Effector memory CD4-positive, alpha-beta T cell (primary cell): ENCODE results near the gene ZNF609.

Experiments used
- DNase-seq, 3 donors: peaks; one replicate each; pipeline ENCODE4 v3.0.0-alpha.2; 2020
- H3K27ac ChIP-seq: 2 replicates; pipeline ENCODE4 v1.7.0; 2013; ENCODE audit warnings: mild to moderate bottlenecking, low read length, moderate library complexity; ENCODE audit not compliant: insufficient read depth, poor library complexity, severe bottlenecking
- H3K27me3 ChIP-seq: replicated peaks from 2 replicates; pipeline ENCODE4 v1.7.0; 2013; ENCODE audit warnings: mild to moderate bottlenecking, low read length; ENCODE audit not compliant: insufficient read depth, control insufficient read depth, poor library complexity, severe bottlenecking
- H3K36me3 ChIP-seq: 2 replicates; pipeline ENCODE4 v1.7.0; 2013; ENCODE audit warnings: mild to moderate bottlenecking, low read length, moderate library complexity; ENCODE audit not compliant: control insufficient read depth, insufficient read depth
- H3K4me1 ChIP-seq: 2 replicates; pipeline ENCODE4 v1.7.0; 2013; ENCODE audit warnings: low read length, mild to moderate bottlenecking; ENCODE audit not compliant: control insufficient read depth, insufficient read depth, poor library complexity, severe bottlenecking
- H3K4me3 ChIP-seq: 2 replicates; pipeline ENCODE4 v1.7.0; 2013; ENCODE audit warnings: low read length, low read depth, mild to moderate bottlenecking; ENCODE audit not compliant: insufficient read depth, poor library complexity, severe bottlenecking
- H3K9me3 ChIP-seq: 2 replicates; pipeline ENCODE4 v1.7.0; 2013; ENCODE audit warnings: mild to moderate bottlenecking, low read length, moderate library complexity; ENCODE audit not compliant: control insufficient read depth

Gene ZNF609

DNA sequence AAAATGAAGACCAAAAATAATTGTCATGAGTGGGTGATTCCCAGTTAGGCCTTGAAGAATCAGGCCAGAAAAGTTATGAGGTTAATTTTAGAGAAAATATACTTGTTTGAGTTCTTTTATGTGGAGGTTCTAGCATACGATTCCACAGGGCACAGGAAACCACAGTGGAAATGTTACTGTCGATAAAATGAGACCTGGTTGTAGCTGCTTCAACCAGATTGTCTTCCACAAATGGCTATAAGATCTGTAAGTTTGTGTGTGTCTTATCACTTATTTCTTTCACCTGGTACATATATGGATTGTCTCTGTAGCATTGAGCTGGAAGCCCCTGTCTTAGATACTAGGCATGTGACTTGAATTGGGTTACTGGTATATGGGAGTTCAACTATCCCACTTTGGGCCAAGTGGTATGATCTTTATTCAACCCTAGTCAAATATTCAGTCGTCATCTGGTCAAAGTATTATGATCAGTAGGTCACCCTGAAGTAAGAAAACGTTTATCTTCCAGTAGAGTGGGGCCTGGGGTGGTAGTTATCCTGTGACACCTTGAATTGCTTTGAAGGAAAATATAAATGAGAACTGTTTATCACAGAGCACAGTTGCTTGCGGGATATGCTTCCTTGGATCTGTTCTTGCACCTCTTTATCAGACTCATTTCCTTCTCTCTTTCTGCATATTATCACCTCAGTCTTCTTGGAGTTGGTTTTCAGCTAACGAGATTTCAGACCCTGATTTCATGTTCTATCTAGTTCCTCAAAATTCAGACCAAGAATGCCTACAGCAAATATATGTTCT lies 21.5 kb upstream of the ZNF609 start:
- H3K9me3 ChIP-seq = no peaks in the 10 kb centered on the region
- H3K27ac ChIP-seq = no peak overlapping the region
- no peaks in the 10 kb centered on the region for H3K36me3 ChIP-seq
- H3K4me1 ChIP-seq = peaks cover 8% of the 10 kb centered on the region
- no peaks in the 10 kb centered on the region for H3K27me3 ChIP-seq
- H3K4me3 ChIP-seq = no peak overlapping the region
- no peak for DNase-seq

DNA sequence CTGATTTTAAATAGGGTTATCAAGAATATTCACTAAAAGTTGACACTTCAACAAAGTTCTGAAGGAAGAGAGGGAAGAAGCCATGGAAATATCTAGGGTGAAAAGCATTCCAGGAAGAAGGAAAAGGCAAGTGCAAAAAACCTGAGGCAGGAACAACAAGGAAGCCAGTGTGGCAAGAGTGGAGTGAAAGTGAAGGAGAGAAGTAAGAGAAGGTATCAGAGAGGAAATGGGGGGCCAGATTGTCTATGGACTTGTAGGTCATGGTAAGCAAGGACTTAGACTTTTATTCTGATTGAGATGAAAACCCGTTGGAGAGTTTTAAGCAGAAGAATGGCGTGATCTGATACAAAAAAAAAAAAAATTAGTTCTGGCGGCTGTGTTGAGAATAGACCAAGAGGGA lies 18.5 kb upstream of the ZNF609 start:
- DNase-seq = no peak
- peaks cover 13% of the 10 kb centered on the region for H3K4me1 ChIP-seq

DNA sequence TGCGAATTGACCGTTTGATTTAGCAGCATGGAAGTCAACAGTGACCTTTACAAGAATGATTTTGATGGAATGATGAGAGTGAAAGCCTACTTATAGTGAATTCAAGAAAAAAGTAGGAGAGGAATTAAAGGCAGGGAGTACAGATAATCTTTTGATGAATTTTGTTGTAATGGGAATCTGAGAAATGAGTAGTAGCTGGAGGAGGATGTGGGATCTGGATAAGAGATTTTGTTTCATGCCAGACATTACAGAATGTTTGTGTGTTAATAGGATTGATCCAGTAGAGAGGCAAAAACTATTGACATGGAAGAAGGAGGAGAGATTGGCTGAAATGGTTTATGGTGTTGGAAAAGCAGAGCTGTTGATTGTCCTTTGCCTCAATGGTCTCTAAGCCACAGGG lies 17.4 kb upstream of the ZNF609 start:
- Histone ChIP-seq H3K27me3 (no peaks in the 10 kb centered on the region), H3K27ac (no peak overlapping the region), H3K4me1 (peaks cover 13% of the 10 kb centered on the region), H3K9me3 (no peaks in the 10 kb centered on the region), H3K36me3 (no peaks in the 10 kb centered on the region), H3K4me3 (no peak overlapping the region)
- no peak for DNase-seq

More for the DNA sequence above, 18.5 kb upstream of the ZNF609 start:
- no peaks in the 10 kb centered on the region for H3K36me3 ChIP-seq
- H3K27ac ChIP-seq = no peak overlapping the region
- H3K4me3 ChIP-seq = no peak overlapping the region
- no peaks in the 10 kb centered on the region for H3K9me3 ChIP-seq
- H3K27me3 ChIP-seq = no peaks in the 10 kb centered on the region

DNA sequence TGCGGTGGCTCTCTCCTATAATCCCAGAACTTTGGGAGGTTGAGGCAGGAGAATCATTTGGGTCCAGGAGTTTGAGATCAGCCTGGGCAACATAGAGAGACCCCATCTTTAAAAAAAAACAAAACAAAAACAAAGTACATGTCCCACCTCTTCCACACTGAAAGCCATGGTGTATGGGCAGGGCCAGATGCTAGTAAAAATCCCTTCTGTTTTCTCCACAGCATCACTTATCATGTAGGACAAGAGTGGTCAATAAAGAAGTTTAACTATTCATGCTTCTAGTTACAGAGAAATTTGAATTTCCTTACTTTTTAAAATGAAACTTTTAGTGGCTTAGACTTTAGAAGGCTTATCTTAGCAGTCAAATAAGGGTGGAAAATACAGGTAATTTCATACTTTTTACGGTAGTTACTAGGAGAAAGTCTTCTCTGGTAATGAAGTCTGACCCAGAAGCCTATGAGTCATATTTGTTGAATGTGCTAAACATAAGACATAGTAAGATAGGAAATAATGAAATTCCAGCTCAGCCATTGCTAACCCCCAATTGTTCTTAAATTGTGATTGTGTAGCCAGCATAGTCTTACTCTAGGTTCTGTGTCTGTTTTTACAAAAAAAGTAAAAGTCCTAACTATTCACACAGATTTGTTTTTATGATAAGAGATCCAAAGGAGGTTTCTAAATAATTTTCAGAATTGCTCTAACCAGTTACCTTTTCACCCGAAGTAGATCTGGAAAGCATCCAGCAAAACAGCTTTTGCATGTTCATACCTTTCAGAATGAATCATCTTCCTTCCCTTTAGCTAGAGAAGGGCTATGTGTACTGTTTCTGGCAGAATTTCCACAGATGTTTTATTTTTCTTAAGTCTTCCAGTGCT lies 16.4 kb upstream of the ZNF609 start:
- no peaks in the 10 kb centered on the region for H3K9me3 ChIP-seq
- H3K27ac ChIP-seq = peak overlapping the region; percentile 10
- H3K4me3 ChIP-seq = no peak overlapping the region
- no peaks in the 10 kb centered on the region for H3K27me3 ChIP-seq
- no peaks in the 10 kb centered on the region for H3K36me3 ChIP-seq
- H3K4me1 ChIP-seq = peaks cover 10% of the 10 kb centered on the region
- no peak for DNase-seq

DNA sequence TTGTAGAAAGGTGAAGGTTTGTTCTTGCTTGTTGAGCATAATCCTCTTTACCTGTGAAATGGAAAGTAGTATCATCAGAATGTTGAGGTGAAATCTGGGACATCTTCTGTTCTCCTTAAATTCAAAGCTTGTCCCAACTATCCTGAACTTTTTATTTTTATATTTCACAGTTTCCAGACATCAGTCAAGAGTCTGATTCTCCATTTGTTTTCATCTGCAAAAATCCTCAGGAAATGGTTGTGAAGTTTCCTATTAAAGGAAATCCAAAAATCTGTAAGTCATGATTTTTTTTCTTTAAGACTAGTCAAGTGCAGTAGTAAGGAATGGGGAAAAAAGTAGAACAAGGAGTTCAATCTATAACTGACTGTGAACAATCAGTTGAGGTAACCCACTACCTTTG lies 15.5 kb upstream of the ZNF609 start:
- Histone ChIP-seq H3K4me3 (no peak overlapping the region), H3K27me3 (no peaks in the 10 kb centered on the region), H3K4me1 (peaks cover 9% of the 10 kb centered on the region), H3K9me3 (no peaks in the 10 kb centered on the region), H3K27ac (no peak overlapping the region), H3K36me3 (no peaks in the 10 kb centered on the region)
- DNase-seq = no peak

DNA sequence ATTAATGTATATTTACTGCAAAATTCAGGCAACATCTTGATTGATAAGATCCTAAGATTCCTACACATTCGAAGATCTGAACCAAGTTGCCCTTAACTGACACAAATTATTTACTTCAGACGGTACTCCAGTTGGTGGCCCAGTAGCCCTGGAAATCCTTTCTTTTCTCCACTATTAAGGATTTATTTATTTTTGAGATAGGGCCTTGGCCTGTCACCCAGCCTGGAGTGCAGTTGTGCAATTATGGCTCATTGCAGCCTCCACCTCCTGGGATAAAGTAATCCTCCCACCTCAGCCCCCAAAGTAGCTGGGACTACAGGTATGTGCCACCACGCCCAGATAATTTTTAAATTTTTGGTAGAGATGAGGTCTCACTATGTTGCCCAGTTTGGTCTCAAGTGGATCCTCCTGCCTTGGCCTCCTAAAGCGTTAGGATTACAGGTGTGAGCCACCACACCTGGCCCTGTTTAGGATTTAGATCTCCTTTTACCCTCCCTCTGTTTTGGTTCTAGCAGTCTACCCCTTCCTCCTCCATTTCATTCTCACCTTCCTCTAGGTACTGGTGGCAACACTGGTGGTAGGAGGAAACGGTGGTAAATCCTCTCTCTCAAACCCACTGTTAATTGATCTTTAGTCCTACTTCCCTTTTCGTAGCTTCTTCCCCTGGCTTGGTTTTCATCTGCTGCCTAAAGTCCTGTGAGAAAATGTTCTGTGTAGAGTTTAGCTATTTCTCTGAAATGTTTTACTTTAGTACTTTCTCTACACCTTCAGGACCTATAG lies 12.7 kb upstream of the ZNF609 start:
- Histone ChIP-seq H3K4me3 (no peak overlapping the region), H3K4me1 (peaks cover 9% of the 10 kb centered on the region), H3K9me3 (no peaks in the 10 kb centered on the region), H3K27ac (no peak overlapping the region), H3K27me3 (no peaks in the 10 kb centered on the region), H3K36me3 (no peaks in the 10 kb centered on the region)
- no peak for DNase-seq

DNA sequence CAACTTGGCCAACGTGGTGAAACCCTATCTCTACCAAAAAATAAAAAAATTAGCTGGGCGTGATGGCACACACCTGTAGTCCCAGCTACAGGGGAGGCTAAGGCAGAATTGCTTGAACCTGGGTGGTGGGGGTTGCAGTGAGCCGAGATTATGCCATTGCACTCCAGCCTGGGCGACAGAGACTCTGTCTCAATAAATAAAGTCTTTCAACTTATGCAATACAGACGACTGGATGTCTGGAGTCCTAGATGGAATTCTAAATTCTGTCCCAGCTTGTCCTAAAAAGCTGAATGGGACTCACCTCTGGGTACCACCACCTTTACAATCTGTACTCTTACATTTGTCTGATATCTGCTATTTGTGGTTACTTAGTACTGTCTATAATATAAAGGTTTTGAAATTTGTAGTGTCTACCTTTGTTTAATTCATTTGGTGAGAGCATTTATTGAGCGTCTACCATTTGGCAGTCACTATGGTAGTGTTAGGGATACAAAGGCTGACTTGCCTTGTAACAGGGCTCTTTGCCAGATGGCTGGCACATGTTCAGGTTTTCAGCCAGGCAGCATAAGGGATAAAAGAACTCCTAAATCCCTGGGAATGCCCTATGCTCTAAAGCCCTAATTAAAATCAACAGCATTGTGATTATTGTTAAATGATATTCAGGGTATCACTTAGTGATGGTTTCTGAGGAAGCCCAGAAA lies 7.2 kb upstream of the ZNF609 start:
- DNase-seq = no peak
- H3K4me1 ChIP-seq = no peaks in the 10 kb centered on the region
- H3K9me3 ChIP-seq = no peaks in the 10 kb centered on the region
- H3K36me3 ChIP-seq = no peaks in the 10 kb centered on the region
- H3K27me3 ChIP-seq = no peaks in the 10 kb centered on the region
- no peak overlapping the region for H3K4me3 ChIP-seq
- no peak overlapping the region for H3K27ac ChIP-seq

DNA sequence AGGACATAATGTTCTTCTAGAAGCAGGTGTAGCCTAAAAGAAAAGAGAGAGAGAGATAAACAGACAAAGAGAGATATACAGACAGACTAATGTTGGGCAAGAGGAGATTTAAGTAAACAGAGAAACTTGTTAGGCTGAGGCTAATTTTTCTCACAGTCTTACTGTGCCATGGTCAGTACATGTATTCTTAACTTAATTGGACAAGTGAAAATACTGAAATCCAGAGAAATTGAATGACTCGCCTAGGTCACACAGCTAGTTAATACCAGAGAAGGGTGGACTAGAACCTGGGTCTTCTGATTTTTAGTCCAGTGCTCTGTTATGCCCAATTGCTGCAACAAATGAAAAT lies 6.7 kb upstream of the ZNF609 start:
- H3K4me1 ChIP-seq = no peaks in the 10 kb centered on the region
- no peaks in the 10 kb centered on the region for H3K27me3 ChIP-seq
- H3K27ac ChIP-seq = no peak overlapping the region
- DNase-seq = no peak
- H3K36me3 ChIP-seq = no peaks in the 10 kb centered on the region
- H3K4me3 ChIP-seq = no peak overlapping the region
- no peaks in the 10 kb centered on the region for H3K9me3 ChIP-seq

DNA sequence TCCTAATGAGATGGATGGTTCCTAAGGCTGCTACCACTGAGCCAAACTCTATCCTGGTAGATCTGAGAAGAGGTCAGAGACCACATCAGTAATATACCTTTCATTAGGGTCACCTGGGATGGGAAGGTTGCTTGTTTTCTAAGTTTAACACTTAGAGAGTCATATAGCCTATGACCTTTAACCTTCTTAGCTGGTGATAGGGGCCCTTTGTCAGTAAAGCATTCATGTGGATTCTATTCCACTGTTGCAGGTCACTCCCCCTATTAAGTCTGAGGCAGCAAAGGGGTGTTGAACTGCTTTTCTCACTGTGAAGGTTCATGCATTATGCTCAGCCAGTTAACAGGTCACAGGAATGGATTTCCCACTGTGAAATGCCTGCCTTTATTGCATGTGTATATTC lies 6.1 kb upstream of the ZNF609 start:
- Histone ChIP-seq H3K4me1 (no peaks in the 10 kb centered on the region), H3K4me3 (no peak overlapping the region), H3K27ac (no peak overlapping the region), H3K27me3 (no peaks in the 10 kb centered on the region), H3K9me3 (no peaks in the 10 kb centered on the region), H3K36me3 (no peaks in the 10 kb centered on the region)
- DNase-seq = no peak
